PC-3 (cell line): ENCODE results near the gene DPM2. TPM values are rescaled to one million over a fixed set of nuclear protein-coding genes. Genes with fewer than 3 reads are reported as not detected.

Experiments used
- ATAC-seq: fragments of 200-7000 bp; cut with Tn5 transposase; 2 replicates; pipeline ENCODE4 v1.9.1; 2020; ENCODE audit warnings: mild to moderate bottlenecking, moderate library complexity
- BruUV-seq: library from RNA; stranded (reverse); fragments of 400-500 nt; replicated peaks from 2 replicates; lab custom pipeline; 2021; lab: Mats Ljungman, UMichigan
- CTCF ChIA-PET: fragments of 300-600 bp; sonication (Branson Sonifier 250); formaldehyde crosslinking; loops from one replicate; lab custom pipeline; 2022; ENCODE audit warnings: antibody characterized with exemption; lab: Charles Lee
- POLR2A ChIA-PET: fragments of 300-600 bp; sonication (Branson Sonifier 250); formaldehyde crosslinking; loops from one replicate; lab custom pipeline; 2022; ENCODE audit warnings: antibody characterized with exemption; ENCODE audit not compliant: unreplicated experiment; lab: Charles Lee
- DNase-seq: peaks from one replicate; pipeline ENCODE4 v3.0.0-alpha.2; 2015
- H2AFZ ChIP-seq: fragments of 300-600 bp; sonication (generic); 2 replicates; pipeline ENCODE4 v1.6.0; 2016; ENCODE audit warnings: antibody characterized with exemption, low read length
- H3F3A ChIP-seq: fragments of 300-600 bp; sonication (generic); one replicate; pipeline ENCODE4 v1.6.0; 2017; ENCODE audit warnings: antibody characterized with exemption, low read length, control low read depth, mild to moderate bottlenecking; ENCODE audit not compliant: unreplicated experiment
- H3K27ac ChIP-seq: fragments of 300-600 bp; sonication (generic); 2 replicates; pipeline ENCODE4 v1.5.1; 2016; ENCODE audit warnings: mild to moderate bottlenecking, low read length
- H3K27me3 ChIP-seq: fragments of 300-600 bp; sonication (generic); 2 replicates; pipeline ENCODE4 v1.6.1; 2016; ENCODE audit warnings: low read length, mixed read lengths
- H3K36me3 ChIP-seq: fragments of 300-600 bp; sonication (generic); 2 replicates; pipeline ENCODE4 v1.6.1; 2016; ENCODE audit warnings: low read depth, mixed run types, low read length, mixed read lengths
- H3K4me1 ChIP-seq: fragments of 300-600 bp; sonication (generic); 2 replicates; pipeline ENCODE4 v1.5.1; 2016; ENCODE audit warnings: low read length; ENCODE audit not compliant: insufficient read depth
- H3K4me2 ChIP-seq: fragments of 300-600 bp; sonication (generic); 2 replicates; pipeline ENCODE4 v1.6.0; 2016; ENCODE audit warnings: low read length
- H3K4me3 ChIP-seq: fragments of 300-600 bp; sonication (generic); 2 replicates; pipeline ENCODE4 v1.5.1; 2016; ENCODE audit warnings: mild to moderate bottlenecking, low read length, mixed read lengths
- H3K79me2 ChIP-seq: fragments of 300-600 bp; sonication (generic); 2 replicates; pipeline ENCODE4 v1.6.1; 2017; ENCODE audit warnings: low read length, mixed read lengths
- H3K9ac ChIP-seq: fragments of 300-600 bp; sonication (generic); 2 replicates; pipeline ENCODE4 v1.6.0; 2016; ENCODE audit warnings: mild to moderate bottlenecking, low read length
- H3K9me2 ChIP-seq: fragments of 300-600 bp; sonication (generic); replicated peaks from 2 replicates; pipeline ENCODE4 v1.6.1; 2016; ENCODE audit warnings: mixed run types, low read length, mixed read lengths
- H3K9me3 ChIP-seq: fragments of 300-600 bp; sonication (generic); 2 replicates; pipeline ENCODE4 v1.6.1; 2016; ENCODE audit warnings: low read length, mixed read lengths
- H4K20me1 ChIP-seq: fragments of 300-600 bp; sonication (generic); 2 replicates; pipeline ENCODE4 v1.6.1; 2016; ENCODE audit warnings: low read length, mixed read lengths
- CTCF ChIP-seq: fragments of 300-600 bp; sonication (generic); conservative IDR thresholded peaks from 2 replicates; pipeline ENCODE4 v1.5.1; 2017; ENCODE audit warnings: antibody characterized with exemption, low read depth, mild to moderate bottlenecking, low read length
- EZH2 ChIP-seq: fragments of 300-600 bp; sonication (generic); IDR thresholded peaks from one replicate; pipeline ENCODE4 v1.6.1; 2017; ENCODE audit warnings: antibody characterized with exemption, mild to moderate bottlenecking, low read length; ENCODE audit not compliant: unreplicated experiment
- EZH2phosphoT487 ChIP-seq: fragments of 300-600 bp; sonication (generic); IDR thresholded peaks from 2 replicates; pipeline ENCODE4 v1.6.1; 2018; ENCODE audit warnings: mild to moderate bottlenecking, antibody characterized with exemption, low read length, borderline replicate concordance
- intact Hi-C: fragments of 100-400 bp; cut with micrococcal nuclease; formaldehyde crosslinking; loops from 2 replicates; pipeline ENCODE4 v1.9.0; 2023
- total RNA-seq: library from RNA; depleted of rRNA; stranded (reverse); fragments of >200 nt; gene quantifications from 2 replicates; pipeline ENCODE4 v1.2.3, GENCODE V29; 2014

Gene DPM2
- total RNA-seq, 1 experiment from 2014 or later = 33.0 TPM

GRCh38 chr9:127975376-127976315, 38.0 kb upstream of the DPM2 start:
- CTCF ChIA-PET = no interaction called here
- TF ChIP-seq CTCF = no peak
- TF ChIP-seq EZH2 = no peak
- TF ChIP-seq EZH2phosphoT487 = no peak
- POLR2A ChIA-PET = no interaction called here
- H2AFZ ChIP-seq = no peak overlapping the region
- BruUV-seq = no TSS peak
- H3K27ac ChIP-seq = no peak overlapping the region
- H3K9me3 ChIP-seq = no peaks in the 10 kb centered on the region
- peaks cover 14% of the 10 kb centered on the region for H3K4me1 ChIP-seq
- no peaks in the 10 kb centered on the region for H3K36me3 ChIP-seq
- H4K20me1 ChIP-seq = peaks cover 23% of the 10 kb centered on the region; the same call in 1 of the 2 replicates
- H3F3A ChIP-seq = no peaks in the 10 kb centered on the region
- ATAC-seq = no peak
- DNase-seq = no peak
- no peak overlapping the region for H3K4me3 ChIP-seq
- intact Hi-C loops = no loop called here
- no peaks in the 10 kb centered on the region for H3K9me2 ChIP-seq
- no peaks in the 10 kb centered on the region for H3K27me3 ChIP-seq
- no peak overlapping the region for H3K4me2 ChIP-seq
- no peak overlapping the region for H3K9ac ChIP-seq
- H3K79me2 ChIP-seq = peaks cover 95% of the 10 kb centered on the region

- peaks cover 23% of the 10 kb centered on the region; the same call in 1 of the 2 replicates for H4K20me1 ChIP-seq
- H2AFZ ChIP-seq = no peak overlapping the region
- TF ChIP-seq CTCF (no peak), EZH2phosphoT487 (no peak), EZH2 (no peak)
- ATAC-seq = no peak
- no peaks in the 10 kb centered on the region for H3K36me3 ChIP-seq
- H3K27ac ChIP-seq = no peak overlapping the region
- no peaks in the 10 kb centered on the region for H3K9me2 ChIP-seq
- ChIA-PET POLR2A (no interaction called here), CTCF (no interaction called here)
- peaks cover 93% of the 10 kb centered on the region for H3K79me2 ChIP-seq
- H3K4me3 ChIP-seq = no peak overlapping the region
- no peaks in the 10 kb centered on the region for H3F3A ChIP-seq
- peaks cover 20% of the 10 kb centered on the region for H3K4me1 ChIP-seq
- no peak for DNase-seq
- no peak overlapping the region for H3K9ac ChIP-seq
- no peaks in the 10 kb centered on the region for H3K27me3 ChIP-seq
- H3K9me3 ChIP-seq = no peaks in the 10 kb centered on the region
- no TSS peak for BruUV-seq
- no peak overlapping the region for H3K4me2 ChIP-seq
- intact Hi-C loops = no loop called here
Measured at GRCh38 chr9:127974769-127975261, 37.2 kb upstream of the DPM2 start.
